Esophagus squamous epithelium (tissue), 4 donors: ENCODE data around the gene LONRF2.

ENCODE experiments used
- POLR2A ChIP-seq, 4 donors: fragments of 450-650 bp; IDR thresholded peaks; one replicate each; pipeline ENCODE4 v1.6.1; 2017; ENCODE audit warnings: antibody characterized with exemption in 4 of 4, mild to moderate bottlenecking in 4 of 4, moderate library complexity in 3 of 4
- TF ChIP-seq, protein P1 (sequence below), 6 experiments: fragments of 450-650 bp in 4 of 6; fragments of 200-600 bp in 2 of 6; sonication (generic) in 2 of 6; IDR thresholded peaks; one replicate each; pipeline ENCODE4 v1.5.1; 2016 to 2019; ENCODE audit warnings: antibody characterized with exemption in 6 of 6, mild to moderate bottlenecking in 4 of 6, moderate library complexity in 4 of 6

DNA sequence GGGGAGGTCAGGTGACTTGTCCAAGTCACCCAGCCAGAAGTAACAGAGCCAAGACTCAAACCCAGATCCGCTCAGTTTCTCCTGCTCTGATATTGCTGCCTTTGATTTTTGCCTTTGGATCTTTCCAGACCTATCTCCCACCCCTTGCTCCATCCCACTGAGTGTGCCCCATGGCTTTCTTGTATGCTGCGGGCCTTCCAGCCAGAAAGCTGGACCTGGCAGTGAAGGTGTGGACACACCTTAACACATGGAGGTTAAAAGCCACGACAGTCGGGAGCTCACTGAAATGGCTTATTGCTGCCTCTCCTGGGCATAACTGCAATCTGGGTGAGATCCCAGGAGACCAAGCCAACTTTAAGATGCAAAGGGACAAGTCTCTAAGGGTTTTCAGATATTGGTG is 86.7 kb downstream of the LONRF2 start:
- no peak for TF ChIP-seq POLR2A (IDR thresholded peaks at IDR 0.05)
- TF ChIP-seq, protein P1, sequence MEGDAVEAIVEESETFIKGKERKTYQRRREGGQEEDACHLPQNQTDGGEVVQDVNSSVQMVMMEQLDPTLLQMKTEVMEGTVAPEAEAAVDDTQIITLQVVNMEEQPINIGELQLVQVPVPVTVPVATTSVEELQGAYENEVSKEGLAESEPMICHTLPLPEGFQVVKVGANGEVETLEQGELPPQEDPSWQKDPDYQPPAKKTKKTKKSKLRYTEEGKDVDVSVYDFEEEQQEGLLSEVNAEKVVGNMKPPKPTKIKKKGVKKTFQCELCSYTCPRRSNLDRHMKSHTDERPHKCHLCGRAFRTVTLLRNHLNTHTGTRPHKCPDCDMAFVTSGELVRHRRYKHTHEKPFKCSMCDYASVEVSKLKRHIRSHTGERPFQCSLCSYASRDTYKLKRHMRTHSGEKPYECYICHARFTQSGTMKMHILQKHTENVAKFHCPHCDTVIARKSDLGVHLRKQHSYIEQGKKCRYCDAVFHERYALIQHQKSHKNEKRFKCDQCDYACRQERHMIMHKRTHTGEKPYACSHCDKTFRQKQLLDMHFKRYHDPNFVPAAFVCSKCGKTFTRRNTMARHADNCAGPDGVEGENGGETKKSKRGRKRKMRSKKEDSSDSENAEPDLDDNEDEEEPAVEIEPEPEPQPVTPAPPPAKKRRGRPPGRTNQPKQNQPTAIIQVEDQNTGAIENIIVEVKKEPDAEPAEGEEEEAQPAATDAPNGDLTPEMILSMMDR (IDR thresholded peaks at IDR 0.05), result no peak
